ENCODE measurements around the gene FBXO47. TPM values are rescaled to one million over a fixed set of nuclear protein-coding genes. Genes with fewer than 3 reads are reported as not detected.
"Not testable (repeated sequence)": the region's sequence is repeated elsewhere in the genome, so short reads cannot be mapped to it uniquely, and the experiment has no call there.

The FBXO47 gene
- total RNA-seq, 1 experiment from 2014 or later = not detected

DNA sequence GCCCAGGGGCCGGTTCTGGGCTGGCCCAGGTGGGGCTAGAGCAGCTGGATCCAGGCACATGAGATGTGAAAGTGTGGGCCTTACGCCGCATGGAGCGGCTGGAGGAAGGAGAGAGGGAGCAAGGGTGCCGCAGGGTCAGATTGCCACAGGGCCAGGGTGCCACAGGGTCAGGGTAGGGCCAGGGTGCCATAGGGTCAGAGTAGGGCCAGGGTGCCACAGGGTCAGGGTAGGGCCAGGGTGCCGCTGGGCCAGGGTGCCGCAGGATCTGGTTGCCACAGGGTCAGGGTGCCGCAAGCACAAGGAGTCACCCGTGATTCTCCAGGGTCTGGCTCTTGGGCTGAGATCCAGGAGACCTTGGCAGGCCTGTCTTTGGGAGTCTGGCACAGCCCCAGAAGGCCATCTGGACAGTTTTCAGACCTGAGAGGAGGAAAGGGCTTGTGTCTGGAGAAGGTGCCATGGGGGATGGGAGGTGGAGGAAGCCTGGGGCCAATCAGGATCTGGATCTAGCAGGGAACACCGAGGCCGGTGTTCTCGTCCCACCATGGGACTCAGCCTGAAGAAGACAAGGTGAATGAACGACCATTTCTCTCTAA, 54.9 kb downstream of the FBXO47 start:
- H3K27ac Mint-ChIP-seq (ENCODE audit: unreplicated experiment) = no peak overlapping the region
- DNase-seq = no peak
- H3K36me3 Mint-ChIP-seq (ENCODE audit: insufficient read depth, unreplicated experiment) = peaks cover 92% of the 10 kb centered on the region

DNA sequence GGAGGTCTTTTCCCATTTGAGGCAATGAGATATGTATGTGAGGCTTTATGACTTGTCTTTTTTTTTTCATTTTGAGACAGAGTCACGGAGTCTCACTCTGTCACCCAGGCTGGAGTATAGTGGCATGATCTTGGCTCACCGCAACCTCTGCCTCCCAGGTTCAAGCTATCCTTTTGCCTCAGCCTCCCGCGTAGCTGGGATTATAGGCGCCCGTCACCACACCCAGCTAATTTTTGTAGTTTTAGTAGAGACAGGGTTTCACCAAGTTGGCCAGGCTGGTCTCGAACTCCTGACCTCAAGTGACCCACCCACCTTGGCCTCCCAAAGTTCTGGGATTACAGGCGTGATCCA, 55.5 kb downstream of the FBXO47 start:
- H3K9me3 Mint-ChIP-seq (ENCODE audit: low read depth, unreplicated experiment); DNase-seq; H3K27ac Mint-ChIP-seq (ENCODE audit: unreplicated experiment); H3K27me3 Mint-ChIP-seq (ENCODE audit: unreplicated experiment); intact Hi-C loops (cut with micrococcal nuclease; ENCODE audit: unreplicated experiment); BruUV-seq (replicated peaks); H3K4me3 Mint-ChIP-seq (ENCODE audit: low read depth, unreplicated experiment): not testable (repeated sequence)
- H3K4me1 Mint-ChIP-seq (ENCODE audit: low read depth, unreplicated experiment) = peaks cover 11% of the 10 kb centered on the region
- CTCF ChIA-PET = interaction anchor here (1.0 kb wide), 1 partner anchor 36 kb away, joined by 3 read pairs; no protein-coding TSS in a partner anchor
- H3K36me3 Mint-ChIP-seq (ENCODE audit: insufficient read depth, unreplicated experiment) = peaks cover 88% of the 10 kb centered on the region

More for the DNA sequence above, 54.9 kb downstream of the FBXO47 start:
- Mint-ChIP-seq H3K4me3 (ENCODE audit: low read depth, unreplicated experiment) (no peak overlapping the region), H3K4me1 (ENCODE audit: low read depth, unreplicated experiment) (peaks cover 8% of the 10 kb centered on the region), H3K9me3 (ENCODE audit: low read depth, unreplicated experiment) (no peaks in the 10 kb centered on the region), H3K27me3 (ENCODE audit: unreplicated experiment) (no peaks in the 10 kb centered on the region)
- intact Hi-C loops (cut with micrococcal nuclease; ENCODE audit: unreplicated experiment) = no loop called here
- BruUV-seq (replicated peaks) = no TSS peak
- CTCF ChIA-PET = no interaction called here
- TF ChIP-seq, protein P1, sequence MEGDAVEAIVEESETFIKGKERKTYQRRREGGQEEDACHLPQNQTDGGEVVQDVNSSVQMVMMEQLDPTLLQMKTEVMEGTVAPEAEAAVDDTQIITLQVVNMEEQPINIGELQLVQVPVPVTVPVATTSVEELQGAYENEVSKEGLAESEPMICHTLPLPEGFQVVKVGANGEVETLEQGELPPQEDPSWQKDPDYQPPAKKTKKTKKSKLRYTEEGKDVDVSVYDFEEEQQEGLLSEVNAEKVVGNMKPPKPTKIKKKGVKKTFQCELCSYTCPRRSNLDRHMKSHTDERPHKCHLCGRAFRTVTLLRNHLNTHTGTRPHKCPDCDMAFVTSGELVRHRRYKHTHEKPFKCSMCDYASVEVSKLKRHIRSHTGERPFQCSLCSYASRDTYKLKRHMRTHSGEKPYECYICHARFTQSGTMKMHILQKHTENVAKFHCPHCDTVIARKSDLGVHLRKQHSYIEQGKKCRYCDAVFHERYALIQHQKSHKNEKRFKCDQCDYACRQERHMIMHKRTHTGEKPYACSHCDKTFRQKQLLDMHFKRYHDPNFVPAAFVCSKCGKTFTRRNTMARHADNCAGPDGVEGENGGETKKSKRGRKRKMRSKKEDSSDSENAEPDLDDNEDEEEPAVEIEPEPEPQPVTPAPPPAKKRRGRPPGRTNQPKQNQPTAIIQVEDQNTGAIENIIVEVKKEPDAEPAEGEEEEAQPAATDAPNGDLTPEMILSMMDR (IDR thresholded peaks at IDR 0.05; ENCODE audit: unreplicated experiment) = no peak

DNA sequence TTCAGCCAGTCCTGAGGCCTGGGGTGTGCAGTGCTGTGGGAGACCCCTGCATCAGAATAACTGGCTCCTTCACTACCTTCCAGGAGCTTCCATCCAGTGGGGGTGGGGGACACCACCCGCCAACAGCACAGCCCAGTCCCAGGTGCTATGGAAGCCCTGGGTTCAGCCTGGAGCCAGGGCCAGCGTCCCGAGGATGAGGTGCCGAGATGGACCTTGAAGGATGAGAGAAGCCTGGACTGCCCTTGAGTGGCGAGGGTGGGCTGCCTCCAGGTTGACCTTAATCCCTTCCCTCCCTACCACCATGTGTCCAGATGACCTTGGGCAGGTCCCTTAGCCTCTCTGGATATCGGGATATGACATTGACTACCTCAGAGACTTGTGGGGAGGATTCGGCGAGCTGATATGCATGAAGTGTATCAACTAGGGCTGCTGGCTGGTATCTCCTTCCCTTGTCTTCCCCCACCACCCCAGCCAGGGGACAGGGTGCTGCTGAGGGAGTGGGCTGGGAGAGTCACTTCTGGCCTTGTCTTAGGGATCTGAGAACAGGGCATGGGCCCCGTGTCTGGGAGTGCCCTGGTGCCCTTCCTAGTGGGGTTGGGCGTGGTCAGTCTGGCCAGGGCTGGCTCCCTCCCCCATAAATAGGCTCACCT, 56.0 kb downstream of the FBXO47 start:
- peaks cover 11% of the 10 kb centered on the region for H3K4me1 Mint-ChIP-seq (ENCODE audit: low read depth, unreplicated experiment)
- TF ChIP-seq, protein P1 (IDR thresholded peaks at IDR 0.05; ENCODE audit: unreplicated experiment) = no peak
- intact Hi-C loops (cut with micrococcal nuclease; ENCODE audit: unreplicated experiment) = no loop called here
- H3K9me3 Mint-ChIP-seq (ENCODE audit: low read depth, unreplicated experiment) = no peaks in the 10 kb centered on the region
- CTCF ChIA-PET = interaction anchor here (1.0 kb wide), 1 partner anchor 36 kb away, joined by 3 read pairs; no protein-coding TSS in a partner anchor
- H3K36me3 Mint-ChIP-seq (ENCODE audit: insufficient read depth, unreplicated experiment) = peaks cover 86% of the 10 kb centered on the region
- H3K27ac Mint-ChIP-seq (ENCODE audit: unreplicated experiment) = no peak overlapping the region
- H3K4me3 Mint-ChIP-seq (ENCODE audit: low read depth, unreplicated experiment) = no peak overlapping the region
- no peaks in the 10 kb centered on the region for H3K27me3 Mint-ChIP-seq (ENCODE audit: unreplicated experiment)
- BruUV-seq (replicated peaks) = no TSS peak
- DNase-seq = no peak

DNA sequence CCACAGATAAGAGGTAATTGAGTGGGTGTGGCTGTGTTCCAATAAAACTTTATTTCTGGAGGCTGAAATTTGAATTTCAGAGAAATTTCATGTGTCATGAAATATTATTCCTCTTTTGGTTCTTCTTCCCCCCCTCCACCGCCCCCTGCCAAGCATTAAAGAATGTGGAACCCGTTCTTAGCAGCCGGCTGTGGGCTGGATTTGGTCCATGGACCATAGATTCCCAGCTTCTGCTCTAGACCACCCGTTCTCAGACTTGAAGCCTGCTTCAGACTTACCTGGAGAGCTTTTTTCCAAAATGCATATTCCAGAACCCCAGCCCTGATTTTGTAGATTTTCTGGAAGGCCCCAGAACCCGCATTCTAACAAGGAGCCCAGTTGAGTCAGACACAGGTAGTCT, 56.9 kb downstream of the FBXO47 start:
- H3K9me3 Mint-ChIP-seq (ENCODE audit: low read depth, unreplicated experiment) = no peaks in the 10 kb centered on the region
- peaks cover 11% of the 10 kb centered on the region for H3K4me1 Mint-ChIP-seq (ENCODE audit: low read depth, unreplicated experiment)
- no peak for DNase-seq
- CTCF ChIA-PET = interaction anchor here (0.7 kb wide), 1 partner anchor 324 kb away, joined by 5 read pairs; no protein-coding TSS in a partner anchor
- TF ChIP-seq, protein P1 (IDR thresholded peaks at IDR 0.05; ENCODE audit: unreplicated experiment) = no peak
- H3K4me3 Mint-ChIP-seq (ENCODE audit: low read depth, unreplicated experiment) = no peak overlapping the region
- BruUV-seq (replicated peaks) = no TSS peak
- H3K27ac Mint-ChIP-seq (ENCODE audit: unreplicated experiment) = no peak overlapping the region
- H3K27me3 Mint-ChIP-seq (ENCODE audit: unreplicated experiment) = no peaks in the 10 kb centered on the region
- H3K36me3 Mint-ChIP-seq (ENCODE audit: insufficient read depth, unreplicated experiment) = peaks cover 86% of the 10 kb centered on the region
- intact Hi-C loops (cut with micrococcal nuclease; ENCODE audit: unreplicated experiment) = no loop called here

DNA sequence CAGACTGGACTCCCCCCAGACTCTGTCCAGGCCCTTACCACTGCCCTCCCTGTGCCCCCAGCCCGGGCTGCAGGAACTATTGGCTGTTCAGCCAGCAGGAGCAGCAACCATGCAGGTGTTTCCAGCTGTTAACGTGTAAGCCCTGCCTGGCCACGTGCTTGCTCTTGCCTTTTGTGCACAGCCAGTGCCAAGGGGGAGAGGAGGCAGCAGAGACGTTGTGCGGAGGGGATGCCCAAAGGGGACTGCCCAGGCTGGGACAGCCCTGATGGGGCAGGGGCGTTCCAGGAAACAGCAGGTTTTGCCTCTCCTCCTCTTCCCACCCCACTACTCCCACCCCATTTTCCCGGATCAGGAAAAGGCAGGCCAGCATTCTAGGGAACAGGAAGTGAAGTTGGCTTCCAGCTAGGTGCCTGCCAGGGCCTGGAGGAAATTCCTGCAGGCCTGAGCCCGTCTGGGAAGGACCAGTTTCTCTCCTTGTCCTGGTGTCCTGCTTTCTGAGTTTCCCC, 58.5 kb downstream of the FBXO47 start:
- Mint-ChIP-seq H3K9me3 (ENCODE audit: low read depth, unreplicated experiment) (no peaks in the 10 kb centered on the region), H3K27me3 (ENCODE audit: unreplicated experiment) (no peaks in the 10 kb centered on the region), H3K4me3 (ENCODE audit: low read depth, unreplicated experiment) (no peak overlapping the region), H3K27ac (ENCODE audit: unreplicated experiment) (no peak overlapping the region), H3K36me3 (ENCODE audit: insufficient read depth, unreplicated experiment) (peaks cover 87% of the 10 kb centered on the region), H3K4me1 (ENCODE audit: low read depth, unreplicated experiment) (peaks cover 11% of the 10 kb centered on the region)
- BruUV-seq (replicated peaks) = no TSS peak
- TF ChIP-seq, protein P1 (IDR thresholded peaks at IDR 0.05; ENCODE audit: unreplicated experiment) = no peak
- CTCF ChIA-PET = interaction anchor here (0.7 kb wide), 1 partner anchor 50 kb away, joined by 3 read pairs; no protein-coding TSS in a partner anchor
- DNase-seq = no peak
- intact Hi-C loops (cut with micrococcal nuclease; ENCODE audit: unreplicated experiment) = no loop called here
